Amygdala (tissue), 56 donors: ENCODE results near the gene SND1.

Source experiments
- DNase-seq, 56 donors: peaks; one replicate each; lab custom pipeline; 2025; lab: John Stamatoyannopoulos, UW

Gene SND1

DNA sequence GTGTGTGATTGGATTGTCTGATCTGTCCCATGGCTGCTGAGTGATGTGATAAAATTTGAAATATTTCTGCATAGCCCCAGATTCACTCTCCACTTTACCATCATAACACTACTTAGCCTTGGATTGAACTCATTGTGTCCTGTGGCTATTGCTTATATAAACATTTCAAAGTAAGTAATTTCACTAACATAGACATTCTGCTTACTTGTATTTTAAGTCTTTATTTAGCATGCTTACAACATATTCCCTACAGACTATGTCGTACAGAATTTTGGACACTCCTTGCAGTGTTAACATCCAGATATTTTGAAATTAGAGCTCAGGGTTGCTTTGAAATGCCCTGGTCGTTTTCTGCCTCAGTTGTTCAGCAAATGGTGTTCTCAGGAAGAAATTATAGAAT, 261.7 kb downstream of the SND1 start:
- DNase-seq = no peak

DNA sequence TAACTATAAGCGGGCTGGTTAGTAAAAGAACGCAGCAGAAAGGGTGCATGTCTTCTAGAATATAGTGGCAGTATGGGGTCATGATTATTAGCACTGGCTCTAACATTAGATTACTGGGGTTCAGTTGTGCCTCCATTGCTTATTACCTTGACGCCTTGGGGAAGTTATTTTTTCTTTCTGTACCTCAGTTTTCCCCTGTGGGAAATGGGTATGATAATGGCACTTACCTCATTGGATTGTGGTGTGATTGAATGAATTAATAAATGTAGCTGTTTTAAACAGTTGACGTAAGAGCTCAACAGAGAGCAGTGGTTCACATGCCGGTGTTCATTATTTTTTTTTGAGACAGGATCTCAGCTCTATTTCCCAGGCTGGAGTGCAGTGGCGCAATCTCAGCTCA, 262.7 kb downstream of the SND1 start:
- no peak for DNase-seq

GRCh38 chr7:127916735-127917134, 264.7 kb downstream of the SND1 start:
- no peak for DNase-seq

DNA sequence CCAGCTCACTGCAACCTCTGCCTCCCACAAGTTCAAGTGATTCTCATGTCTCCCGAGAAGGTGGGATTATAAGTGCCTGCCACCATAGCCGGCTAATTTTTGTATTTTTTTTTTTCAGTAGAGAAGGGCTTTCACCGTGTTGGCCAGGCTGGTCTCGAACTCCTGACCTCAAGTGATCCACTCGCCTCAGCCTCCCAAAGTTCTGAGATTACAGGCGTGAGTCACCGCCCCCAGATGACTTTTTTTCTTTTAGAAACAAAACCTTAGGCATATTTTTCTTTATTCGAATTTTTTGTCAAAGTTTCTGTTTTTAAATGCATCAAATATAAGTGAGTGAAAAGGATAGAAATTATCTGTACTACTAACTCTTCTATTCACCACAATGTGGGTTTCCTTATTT, 266.1 kb downstream of the SND1 start:
- no peak for DNase-seq

DNA sequence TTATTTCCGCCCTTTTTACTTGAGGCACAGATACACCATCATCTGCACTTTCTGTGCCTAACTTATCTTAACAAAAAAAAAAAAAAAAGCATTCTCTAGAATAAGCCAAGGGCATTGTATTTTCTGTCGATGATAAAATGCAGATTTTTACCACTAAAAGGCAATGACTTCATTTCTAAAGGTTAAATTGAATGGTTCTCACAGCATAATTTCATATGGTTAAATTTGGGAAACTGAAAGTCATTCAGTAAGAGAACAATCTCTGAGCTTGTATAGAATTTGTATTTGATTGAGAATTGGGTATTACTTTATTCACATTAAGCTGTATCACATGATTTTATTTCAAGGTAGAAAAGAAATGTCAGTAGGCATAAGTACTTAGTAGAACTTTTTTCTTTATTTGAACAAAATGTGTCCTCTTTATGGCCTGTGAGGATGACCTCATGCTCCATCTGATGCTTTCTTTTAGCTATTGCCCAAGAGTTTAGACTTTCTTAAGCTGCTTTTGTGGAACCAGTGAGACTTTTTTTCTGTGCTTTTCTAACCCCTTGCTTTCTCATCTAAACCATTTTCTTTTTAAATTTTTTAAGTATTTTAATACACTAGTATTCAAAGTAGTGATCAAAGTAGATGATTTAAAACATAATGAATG, 268.9 kb downstream of the SND1 start:
- DNase-seq = no peak

DNA sequence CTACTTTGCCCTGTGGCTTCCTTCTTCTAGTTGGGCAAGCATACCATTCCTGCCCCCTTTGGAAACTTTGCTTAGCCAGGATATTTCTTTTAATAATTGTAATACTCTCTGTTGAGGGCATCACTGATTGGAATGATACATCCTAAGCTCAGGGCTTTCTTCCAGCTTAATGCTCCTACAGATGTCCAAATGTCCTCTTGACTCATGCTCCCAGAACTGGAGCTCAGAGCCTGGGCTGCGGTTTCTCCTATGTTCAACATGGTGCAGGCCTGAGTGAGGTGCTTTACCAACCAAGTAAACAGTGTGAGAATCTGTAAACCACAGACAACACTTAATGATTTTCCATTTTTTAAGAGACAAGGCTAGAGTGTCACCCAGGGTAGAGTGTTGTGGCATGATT, 270.7 kb downstream of the SND1 start:
- DNase-seq = no peak

GRCh38 chr7:127924874-127925273, 272.9 kb downstream of the SND1 start:
- no peak for DNase-seq

DNA sequence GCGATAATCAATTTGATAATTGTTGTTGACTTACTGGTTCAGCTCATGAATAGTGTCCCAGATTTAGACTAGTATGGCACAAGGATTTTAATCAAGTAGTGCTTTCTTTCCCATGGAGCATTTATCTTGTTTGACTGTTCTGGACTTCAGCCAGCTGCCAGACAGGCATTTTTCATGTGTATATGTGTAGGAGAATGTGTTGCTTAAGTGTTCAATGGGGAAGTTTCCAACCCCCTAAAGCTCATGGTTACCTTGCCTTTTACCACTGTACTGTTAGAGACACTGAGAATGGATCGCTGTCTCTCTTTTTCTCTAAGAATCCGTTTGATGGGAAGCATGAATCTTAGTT, 275.3 kb downstream of the SND1 start:
- DNase-seq = no peak

- no peak for DNase-seq
Observed at GRCh38 chr7:127928222-127928621, 276.2 kb downstream of the SND1 start.

DNA sequence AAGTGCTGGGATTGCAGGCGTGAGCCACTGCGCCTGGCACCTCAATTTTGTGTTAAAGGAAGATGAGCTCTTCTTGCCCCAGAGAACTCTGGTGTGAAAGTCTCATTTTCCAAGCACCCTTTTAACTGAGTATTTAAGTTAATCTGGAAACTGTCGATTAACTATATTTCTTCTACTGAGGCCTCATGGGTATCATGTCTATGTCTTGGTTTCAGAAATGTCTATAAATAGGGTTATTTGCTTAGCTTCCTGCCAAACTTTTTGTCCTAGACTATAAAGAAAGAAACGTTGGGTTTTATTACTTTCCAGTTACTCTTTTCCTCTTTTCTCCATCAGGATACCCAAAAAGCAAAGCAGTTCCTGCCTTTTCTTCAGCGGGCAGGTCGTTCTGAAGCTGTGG, 276.9 kb downstream of the SND1 start:
- DNase-seq = no peak

DNA sequence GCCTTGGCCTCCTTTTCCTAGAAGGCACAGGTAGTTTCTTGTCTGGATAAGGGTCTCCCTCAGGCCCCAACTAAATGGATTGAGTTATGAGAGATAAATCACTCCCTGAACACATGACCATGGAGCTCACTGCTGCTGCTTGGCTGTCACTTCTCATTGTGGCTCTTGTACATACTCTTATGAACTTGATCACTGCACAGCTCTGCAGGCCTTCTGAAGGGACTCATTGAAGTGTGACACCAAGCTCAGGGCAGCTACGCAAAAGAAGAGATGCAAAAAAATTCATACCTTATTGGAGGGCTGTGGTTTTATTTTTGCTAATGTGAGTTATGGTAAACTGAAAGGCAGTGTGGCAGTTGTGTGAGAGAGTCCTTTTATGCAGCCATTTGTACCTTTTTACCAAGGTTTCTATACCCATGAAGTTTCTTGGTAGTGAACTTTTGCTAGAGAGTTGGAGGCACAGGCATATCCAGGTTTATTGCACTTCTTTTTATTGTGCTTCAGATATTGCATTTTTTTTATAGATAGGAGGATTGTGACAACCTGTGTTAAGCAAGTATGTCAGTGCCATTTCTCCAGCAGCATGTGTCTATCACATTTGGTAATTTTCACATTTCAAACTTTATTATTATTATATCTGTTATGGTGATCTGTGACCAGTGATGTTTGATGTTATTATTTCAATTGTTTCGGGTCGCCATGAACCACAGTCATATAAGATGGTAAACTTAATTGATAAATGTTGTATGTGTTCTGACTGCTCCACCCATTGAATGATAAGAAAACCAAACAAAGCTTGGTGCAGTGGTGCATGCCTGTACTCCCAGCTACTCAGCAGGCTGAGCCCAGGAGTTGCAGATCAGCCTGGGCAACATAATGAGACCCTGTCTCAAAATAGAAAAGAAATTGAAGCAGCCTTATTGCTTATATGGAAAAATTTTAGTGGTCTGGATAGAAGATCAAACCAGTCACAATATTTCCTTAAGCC, 278.6 kb downstream of the SND1 start:
- no peak for DNase-seq

DNA sequence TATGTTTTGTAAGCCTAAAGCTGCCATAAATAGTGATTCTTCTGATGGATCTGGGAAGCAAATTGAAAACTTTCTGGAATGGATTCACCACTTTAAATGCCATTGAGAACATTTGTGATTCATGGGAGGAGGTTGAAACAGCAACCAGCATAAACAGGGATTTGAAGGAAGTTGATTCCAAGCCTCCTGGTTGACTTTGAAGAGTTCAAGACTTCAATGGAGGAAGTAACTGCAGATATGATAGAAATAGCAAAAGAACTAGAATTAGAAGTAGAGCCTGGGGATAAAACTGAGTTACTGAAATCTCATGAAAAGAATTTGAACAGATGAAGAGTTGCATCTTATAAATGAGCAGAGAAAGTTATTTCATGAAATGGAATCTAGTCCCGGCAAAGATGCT, 280.1 kb downstream of the SND1 start:
- no peak for DNase-seq

GRCh38 chr7:127932496-127932895, 280.5 kb downstream of the SND1 start:
- no peak for DNase-seq

DNA sequence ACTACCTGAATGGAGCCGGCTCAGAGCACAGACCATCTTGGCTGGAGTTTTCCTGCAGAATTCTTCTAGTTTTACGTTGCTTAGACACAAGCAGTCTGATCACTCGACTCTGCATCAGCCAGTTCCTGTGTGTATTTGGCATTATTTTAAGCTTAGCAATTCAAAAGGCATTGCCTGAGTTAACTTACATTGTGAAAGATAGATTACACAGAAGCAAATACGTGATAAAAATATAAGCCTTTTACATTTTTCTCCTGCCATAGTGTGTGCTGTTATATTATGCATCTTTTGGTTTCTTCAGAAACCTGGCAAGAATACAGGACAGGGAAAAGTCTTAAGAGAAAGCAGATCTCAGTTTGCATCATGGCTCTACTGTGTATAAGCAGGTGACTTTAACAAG, 281.2 kb downstream of the SND1 start:
- no peak for DNase-seq

DNA sequence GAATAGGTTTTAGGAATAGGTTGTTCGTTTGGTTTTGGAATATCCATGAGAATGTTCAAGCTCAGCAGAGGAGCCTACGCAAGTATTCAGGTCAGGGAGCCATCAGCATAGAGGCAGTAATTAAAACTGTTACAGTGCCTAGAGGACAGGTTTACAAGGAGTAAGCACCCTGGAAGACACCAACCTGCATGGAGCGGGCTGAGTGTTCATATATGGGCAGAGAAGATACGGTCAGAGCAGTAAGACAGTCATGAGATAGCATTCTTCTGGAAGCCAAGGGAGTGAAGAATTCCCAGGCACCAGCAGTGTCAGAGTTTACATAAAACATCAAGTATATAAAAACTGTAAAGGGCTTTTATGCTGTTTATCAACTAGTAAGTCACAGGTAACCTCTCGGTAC, 282.7 kb downstream of the SND1 start:
- DNase-seq = no peak

DNA sequence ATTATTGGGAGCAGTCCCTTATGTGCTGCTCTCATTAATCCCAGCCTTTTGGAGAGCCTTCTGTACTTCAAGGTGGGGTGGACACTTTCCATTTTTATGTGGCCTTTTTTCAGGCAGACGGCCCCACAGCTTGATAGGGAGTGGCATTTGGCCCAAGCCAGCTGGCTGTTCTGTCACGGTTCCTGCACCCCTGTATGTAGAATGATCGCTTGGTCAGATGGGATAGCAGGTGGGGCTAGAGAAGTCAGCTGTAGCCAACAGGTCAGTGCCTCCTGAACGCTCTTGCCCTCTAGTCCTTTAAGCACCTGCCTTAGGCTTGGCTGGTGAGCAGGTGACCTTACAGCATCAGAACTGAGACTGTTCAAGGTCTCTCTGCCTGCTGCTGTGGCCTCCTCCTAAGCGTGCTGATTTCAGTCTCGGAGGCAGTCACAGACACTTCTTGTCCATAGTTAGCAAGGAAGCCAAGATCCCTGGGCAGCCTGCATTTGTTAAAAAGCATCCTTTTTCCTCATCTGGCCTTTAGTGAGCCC, 283.9 kb downstream of the SND1 start:
- DNase-seq = no peak

DNA sequence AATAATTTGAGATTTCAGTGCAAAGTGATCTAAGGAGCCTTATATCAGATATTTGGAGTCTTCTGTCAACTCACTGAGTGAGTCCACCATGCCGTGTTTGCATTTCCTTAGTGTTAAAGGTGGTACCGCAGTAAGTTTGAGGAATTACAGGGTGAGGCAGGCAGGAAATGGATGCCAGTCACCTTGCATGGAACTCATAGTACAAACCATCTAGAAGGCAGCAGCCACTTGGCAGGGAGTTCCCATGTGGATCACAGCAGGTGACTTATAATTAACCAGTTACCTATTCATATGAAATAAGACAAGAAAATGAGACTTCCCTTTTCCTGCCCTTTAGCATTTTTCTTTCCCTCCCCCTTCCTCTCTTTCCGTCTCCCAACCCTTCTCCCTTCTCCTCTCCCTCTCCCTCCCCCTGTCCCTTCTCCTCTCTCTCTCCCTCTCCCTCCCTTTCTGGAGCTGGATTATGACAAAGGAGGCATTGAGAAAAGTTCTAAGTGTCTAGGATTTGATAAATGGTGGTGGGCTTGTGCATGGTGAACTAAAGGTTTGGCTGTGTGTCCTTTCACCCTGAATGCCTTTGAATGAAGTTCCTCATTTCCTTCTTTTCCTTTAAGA, 285.2 kb downstream of the SND1 start:
- no peak for DNase-seq

DNA sequence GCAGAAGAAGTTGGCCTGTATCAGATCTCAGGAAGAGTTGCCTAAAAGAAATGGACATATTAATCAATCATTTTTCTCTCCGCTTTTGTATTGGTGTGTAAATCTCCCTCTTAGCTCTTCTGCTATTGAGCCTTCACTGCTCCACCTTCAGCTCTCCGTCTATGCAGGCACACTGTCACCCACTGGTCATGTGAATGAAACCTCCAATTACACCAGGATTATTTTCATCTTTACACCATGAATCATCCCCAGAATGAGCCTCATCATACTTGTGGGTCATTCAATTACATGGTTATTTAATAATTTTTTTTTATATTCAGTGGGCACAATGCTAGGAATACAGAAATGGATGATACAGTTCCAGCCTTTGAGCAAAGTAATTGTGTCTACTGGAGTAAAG, 286.6 kb downstream of the SND1 start:
- DNase-seq = no peak

DNA sequence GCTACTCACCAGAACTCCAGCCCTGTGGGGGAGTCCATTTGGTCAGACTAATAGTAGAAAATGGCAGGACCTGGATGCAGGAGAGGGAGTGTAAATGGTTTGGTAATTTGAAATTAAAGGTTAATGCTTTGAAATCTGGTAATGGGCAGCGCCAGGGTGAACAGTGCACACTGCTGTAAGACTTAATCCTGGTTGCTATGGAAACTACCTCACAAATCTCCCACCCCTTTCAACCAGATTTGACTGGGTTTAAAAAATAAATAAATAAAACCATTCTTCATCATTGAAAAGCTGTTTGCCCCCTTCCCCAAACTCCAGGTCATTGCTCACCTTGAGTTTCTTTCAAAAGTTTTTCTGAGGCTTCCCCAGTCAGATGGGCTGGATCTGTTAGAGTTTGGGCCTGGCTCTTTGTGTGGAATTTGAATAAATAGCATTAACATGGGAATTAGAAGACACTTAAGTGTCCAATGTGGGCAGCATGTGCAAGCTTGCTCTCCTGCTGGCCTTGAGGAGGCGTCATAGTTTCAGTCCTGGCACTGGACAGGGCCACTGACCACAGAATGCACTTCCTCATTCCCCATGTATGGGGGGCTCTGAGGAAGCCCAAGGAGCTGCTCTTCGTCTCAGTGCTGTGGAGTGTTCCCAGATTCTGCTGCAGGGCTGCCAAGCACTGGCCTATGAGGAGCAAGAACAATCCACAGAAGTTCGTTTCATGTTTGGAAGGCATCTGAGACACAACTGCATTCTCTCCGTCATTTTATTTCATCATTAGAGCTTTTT, 288.6 kb downstream of the SND1 start:
- peak in 6 of 56 donors; percentile 5 to 46 (median 11) for DNase-seq

GRCh38 chr7:127941476-127942210, 289.6 kb downstream of the SND1 start:
- no peak for DNase-seq
